H1 (cell line): Measurements from ENCODE around the gene AP1S1. TPM values are rescaled to one million over a fixed set of nuclear protein-coding genes. Genes with fewer than 3 reads are reported as not detected.

Experiments
- CTCF ChIA-PET: fragments of 300-600 bp; sonication (Branson Sonifier 250); formaldehyde crosslinking; loops from one replicate; lab custom pipeline; 2021; ENCODE audit not compliant: partially characterized antibody; lab: Charles Lee
- POLR2A ChIA-PET: fragments of 300-600 bp; sonication (Branson Sonifier 250); formaldehyde crosslinking; loops from one replicate; lab custom pipeline; 2021; ENCODE audit warnings: inconsistent platforms; ENCODE audit not compliant: partially characterized antibody; lab: Charles Lee
- DNase-seq, 2 experiments: peaks; one replicate each; pipeline versions ENCODE4 v3.0.0 to v3.0.0-alpha.2; 2010 to 2022; ENCODE audit warnings: low spot score in 2 of 2, low read depth in 1 of 2, mixed read lengths in 1 of 2
- FAIRE-seq: peaks from 2 replicates; lab custom pipeline; 2011; peaks lifted over from hg19 to GRCh38; lab: Jason Lieb, UNC
- H2AFZ ChIP-seq: 2 replicates; pipeline ENCODE4 v1.8.1; 2012; ENCODE audit warnings: low read length, inconsistent platforms
- H2AK5ac ChIP-seq: 2 replicates; pipeline ENCODE4 v1.6.1; 2013; ENCODE audit warnings: low read depth, low read length
- H2BK120ac ChIP-seq: replicated peaks from 2 replicates; pipeline ENCODE3; 2013; ENCODE audit warnings: low read depth, low read length, inconsistent platforms
- H2BK12ac ChIP-seq: 2 replicates; pipeline ENCODE4 v1.6.1; 2013; ENCODE audit warnings: low read depth, low read length
- H2BK15ac ChIP-seq: 2 replicates; pipeline ENCODE4 v1.6.1; 2013; ENCODE audit warnings: low read length
- H2BK20ac ChIP-seq: 2 replicates; pipeline ENCODE4 v1.6.1; 2013; ENCODE audit warnings: low read length
- H2BK5ac ChIP-seq: 2 replicates; pipeline ENCODE4 v1.6.1; 2013; ENCODE audit warnings: low read depth, low read length
- H3K14ac ChIP-seq: 2 replicates; pipeline ENCODE4 v1.6.1; 2013; ENCODE audit warnings: inconsistent platforms; ENCODE audit not compliant: insufficient read length
- H3K18ac ChIP-seq: 2 replicates; pipeline ENCODE4 v1.6.1; 2013; ENCODE audit warnings: low read length; ENCODE audit errors: extremely low read depth
- H3K23ac ChIP-seq: 2 replicates; pipeline ENCODE4 v1.6.1; 2013; ENCODE audit warnings: inconsistent platforms; ENCODE audit not compliant: insufficient read length
- H3K23me2 ChIP-seq: 2 replicates; pipeline ENCODE4 v1.6.1; 2013; ENCODE audit warnings: low read depth, low read length
- H3K27ac ChIP-seq: 2 replicates; pipeline ENCODE4 v1.6.1; 2011; ENCODE audit warnings: low read depth, low read length, inconsistent platforms
- H3K27me3 ChIP-seq, 4 experiments: replicated peaks in 1 of 4; 1 replicate in 1 of 4; 2 replicates in 3 of 4; pipeline versions ENCODE4 v1.6.1 to v1.8.1; 2011 to 2013; ENCODE audit warnings: low read length in 3 of 4, mild to moderate bottlenecking in 3 of 4, inconsistent platforms in 2 of 4, mixed read lengths in 2 of 4, moderate library complexity in 1 of 4; ENCODE audit not compliant: control insufficient read depth in 3 of 4, insufficient read depth in 3 of 4; ENCODE audit errors: extremely low read depth in 1 of 4
- H3K36me3 ChIP-seq, 4 experiments: 2 replicates each; pipeline versions ENCODE4 v1.6.1 to v1.8.1; 2011 to 2013; ENCODE audit warnings: mild to moderate bottlenecking in 4 of 4, low read length in 3 of 4, moderate library complexity in 2 of 4, control low read depth in 1 of 4, inconsistent platforms in 1 of 4; ENCODE audit not compliant: insufficient read depth in 4 of 4, control insufficient read depth in 2 of 4
- H3K4ac ChIP-seq: replicated peaks from 2 replicates; pipeline ENCODE3; 2013; ENCODE audit warnings: low read length, low read depth, mixed read lengths, inconsistent platforms; ENCODE audit not compliant: insufficient read length
- H3K4me1 ChIP-seq, 4 experiments: replicated peaks in 1 of 4; 1 replicate in 1 of 4; 2 replicates in 3 of 4; pipeline versions ENCODE4 v1.6.1 to v1.8.1; 2011 to 2013; ENCODE audit warnings: low read length in 3 of 4, inconsistent platforms in 2 of 4, mixed read lengths in 1 of 4; ENCODE audit not compliant: insufficient read depth in 4 of 4, control insufficient read depth in 3 of 4
- H3K4me2 ChIP-seq, 2 experiments: 2 replicates each; pipeline versions ENCODE4 v1.6.1 to v1.8.1; 2011 to 2013; ENCODE audit warnings: low read depth in 2 of 2, low read length in 2 of 2, control low read depth in 1 of 2, inconsistent platforms in 1 of 2, mild to moderate bottlenecking in 1 of 2; ENCODE audit not compliant: insufficient read depth in 1 of 2
- H3K4me3 ChIP-seq, 4 experiments: fragments of 200-600, 300-600 bp in 1 of 4; sonication (generic), shearing (Covaris generic), sonication (Bioruptor Twin) in 1 of 4; 2 replicates each; pipeline versions ENCODE4 v1.5.1 to v1.8.1; 2011 to 2016; ENCODE audit warnings: low read length in 4 of 4, low read depth in 3 of 4, control low read depth in 2 of 4, inconsistent platforms in 2 of 4, mild to moderate bottlenecking in 2 of 4, mixed read lengths in 1 of 4, moderate library complexity in 1 of 4; ENCODE audit not compliant: insufficient read depth in 2 of 4; ENCODE audit errors: extremely low read depth in 1 of 4
- H3K56ac ChIP-seq: replicated peaks from 2 replicates; pipeline ENCODE3; 2013; ENCODE audit warnings: low read depth, mild to moderate bottlenecking, mixed read lengths, low read length, inconsistent platforms; ENCODE audit not compliant: insufficient read length
- H3K79me1 ChIP-seq: 2 replicates; pipeline ENCODE4 v1.6.1; 2013; ENCODE audit warnings: low read depth, low read length, control low read depth
- H3K79me2 ChIP-seq, 2 experiments: 2 replicates each; pipeline versions ENCODE4 v1.6.1 to v1.8.1; 2012 to 2013; ENCODE audit warnings: low read length in 2 of 2, mild to moderate bottlenecking in 2 of 2, inconsistent platforms in 1 of 2; ENCODE audit not compliant: insufficient read depth in 2 of 2, control insufficient read depth in 1 of 2
- H3K9ac ChIP-seq, 4 experiments: replicated peaks in 1 of 4; 1 replicate in 1 of 4; 2 replicates in 3 of 4; pipeline versions ENCODE4 v1.6.1 to v1.8.1; 2011 to 2013; ENCODE audit warnings: low read depth in 3 of 4, low read length in 3 of 4, control low read depth in 2 of 4, mild to moderate bottlenecking in 2 of 4, moderate library complexity in 2 of 4, inconsistent platforms in 1 of 4; ENCODE audit errors: extremely low read depth in 1 of 4
- H3K9me3 ChIP-seq, 2 experiments: 2 replicates each; pipeline versions ENCODE4 v1.6.1 to v1.8.1; 2012 to 2013; ENCODE audit warnings: mild to moderate bottlenecking in 2 of 2, moderate library complexity in 2 of 2, control low read depth in 1 of 2, inconsistent platforms in 1 of 2, low read depth in 1 of 2, low read length in 1 of 2, mixed read lengths in 1 of 2; ENCODE audit not compliant: insufficient read depth in 2 of 2
- H4K20me1 ChIP-seq, 2 experiments: replicated peaks in 1 of 2; 2 replicates each; pipeline versions ENCODE3 to v1.8.1; 2011 to 2013; ENCODE audit warnings: inconsistent platforms in 2 of 2, low read length in 2 of 2, mild to moderate bottlenecking in 1 of 2; ENCODE audit not compliant: insufficient read depth in 2 of 2, control insufficient read depth in 1 of 2
- H4K5ac ChIP-seq: 2 replicates; pipeline ENCODE4 v1.6.1; 2013; ENCODE audit warnings: low read length, low read depth, mixed read lengths, inconsistent platforms; ENCODE audit not compliant: insufficient read length
- H4K8ac ChIP-seq: 2 replicates; pipeline ENCODE4 v1.8.0; 2013; ENCODE audit warnings: mild to moderate bottlenecking, moderate library complexity, low read length, inconsistent platforms; ENCODE audit not compliant: insufficient read depth; ENCODE audit errors: extremely low read depth
- H4K91ac ChIP-seq: replicated peaks from 2 replicates; pipeline ENCODE3; 2013; ENCODE audit warnings: low read length, mixed read lengths, inconsistent platforms; ENCODE audit not compliant: insufficient read length
- E2F6 ChIP-seq: IDR thresholded peaks from 2 replicates; pipeline ENCODE4 v1.6.1; 2012; ENCODE audit warnings: inconsistent platforms
- WGBS, 2 experiments: shearing (Covaris generic) in 1 of 2; methylation state at CpG; one replicate each; pipeline versions ENCODE4 v1.1.6 to v1.1.7; 2013 to 2015; ENCODE audit warnings: low lambda C conversion rate in 2 of 2, mixed read lengths in 2 of 2, inconsistent platforms in 1 of 2, low coverage in 1 of 2, missing lambda C conversion rate in 1 of 2; ENCODE audit not compliant: insufficient replicate concordance in 2 of 2, insufficient coverage in 1 of 2, insufficient read length in 1 of 2; ENCODE audit errors: extremely low coverage in 1 of 2, missing lambda C conversion rate in 1 of 2; 5-methylcytosine and 5-hydroxymethylcytosine counted together
- polyA plus RNA-seq, 7 experiments: library from polyadenylated mRNA; depleted of rRNA in 3 of 7; stranded (reverse) in 5 of 7; unstranded in 2 of 7; fragments of >200 nt in 5 of 7; fragments of 200-250 nt in 2 of 7; gene quantifications; 1 replicate in 5 of 7; 2 replicates in 1 of 7; 4 replicates in 1 of 7; pipeline versions ENCODE4 v1.2.1 to v1.2.3, GENCODE V29; 2011 to 2013; ENCODE audit warnings: missing spikeins in 2 of 7, mixed read lengths in 2 of 7
- total RNA-seq: library from RNA; stranded (reverse); fragmentation: NEBNext Ultra II Directional; extraction: Animal tissue kit (Norgen Biotek cat#: 25700); gene quantifications from 2 replicates; pipeline ENCODE4 v1.2.1, GENCODE V29; 2021

Gene AP1S1
- total and polyA plus RNA-seq, 2 of the 8 experiments (the other 6 are each of a cell fraction or from before 2014, with no cell fraction given) = 56.1 to 59.3 TPM

- no peak overlapping the region for H4K5ac ChIP-seq
- WGBS, 2 experiments = 47% methylated on average over 4 of the region's 4 CpGs; no CpG with 5 or more reads in 1 of the 2 experiments
Observed at GRCh38 chr7:101155303-101155702, 1.0 kb downstream of the AP1S1 start.

More at GRCh38 chr7:101155303-101155702, 1.0 kb downstream of the AP1S1 start:
- H3K27ac ChIP-seq = no peak overlapping the region
- H4K8ac ChIP-seq = no peak overlapping the region
- H2BK5ac ChIP-seq = no peak overlapping the region; the same call in 1 of the 2 replicates
- no peak overlapping the region for H2BK120ac ChIP-seq
- no peaks in the 10 kb centered on the region; the same call in 1 of the 2 replicates for H3K23me2 ChIP-seq
- ChIA-PET CTCF (interaction anchor here (0.7 to 7.6 kb wide), 12 partner anchors 10 to 123 kb away, joined by 3 to 115 read pairs (median 4); partner anchors contain the start of genes SERPINE1 and VGF), POLR2A (interaction anchor here (0.6 to 4.7 kb wide), 6 partner anchors 10 to 77 kb away, joined by 3 to 20 read pairs (median 3); partner anchors contain the start of gene VGF)
- H2BK20ac ChIP-seq = peak overlapping the region; percentile 86; the same call in 1 of the 2 replicates
- H3K79me1 ChIP-seq = no peaks in the 10 kb centered on the region
- H3K14ac ChIP-seq = no peak overlapping the region
- peak overlapping the region; percentile 2; the same call in 1 of the 2 replicates for H2AK5ac ChIP-seq
- H3K4me1 ChIP-seq = peaks cover 8 to 26% (median 20%) of the 10 kb centered on the region in 4 experiments
- TF ChIP-seq E2F6 = no peak
- H2AFZ ChIP-seq = no peak overlapping the region
- no peak overlapping the region for H3K56ac ChIP-seq
- H4K91ac ChIP-seq = peak overlapping the region; percentile 70
- 0 out of 4 replicates have a peak, but pooled peaks cover 0 to 4% of the 10 kb centered on the region in 2 experiments for H3K79me2 ChIP-seq
- DNase-seq (no peak), FAIRE-seq (no peak)
- H3K36me3 ChIP-seq = peaks cover 0 to 3% (median 1%) of the 10 kb centered on the region in 4 experiments; a peak in 3 of 8 replicates
- H3K4ac ChIP-seq = no peak overlapping the region
- no peaks in the 10 kb centered on the region; a peak in 1 of 4 replicates for H3K9me3 ChIP-seq
- H3K9ac ChIP-seq = peak overlapping the region in 1 of 4 experiments; percentile 45; a peak in 1 of 7 replicates
- H3K18ac ChIP-seq = peak overlapping the region; percentile 17
- H4K20me1 ChIP-seq = no peaks in the 10 kb centered on the region
- H2BK12ac ChIP-seq = no peak overlapping the region
- H2BK15ac ChIP-seq = 0 out of 2 replicates have a peak overlapping the region, but pooled peaks have one; percentile 36
- peak overlapping the region; percentile 78 to 80 for H3K4me2 ChIP-seq
- H3K27me3 ChIP-seq = peaks cover 0 to 8% (median 5%) of the 10 kb centered on the region in 4 experiments; a peak in 3 of 7 replicates
- peak overlapping the region; percentile 48 to 82 (median 66) for H3K4me3 ChIP-seq
- no peak overlapping the region for H3K23ac ChIP-seq
